ENCODE measurements around the gene KPTN.

The KPTN gene

GRCh38 chr19:47483800-47484690 lies at the start of gene KPTN:
KPTN (minus strand) TSS chr19:47484219; CDS start chr19:47484160, 59 bp downstream.
- in situ Hi-C loops (cut with HindIII; ENCODE audit: low sequenced_read_pairs): no loop called here
- DNase-seq (ENCODE audit: low read depth): peak; percentile 78
- peak; percentile 96 for TF ChIP-seq CTCF (IDR thresholded peaks at IDR 0.05; ENCODE audit: low read depth, low read length, missing control alignments)

DNA sequence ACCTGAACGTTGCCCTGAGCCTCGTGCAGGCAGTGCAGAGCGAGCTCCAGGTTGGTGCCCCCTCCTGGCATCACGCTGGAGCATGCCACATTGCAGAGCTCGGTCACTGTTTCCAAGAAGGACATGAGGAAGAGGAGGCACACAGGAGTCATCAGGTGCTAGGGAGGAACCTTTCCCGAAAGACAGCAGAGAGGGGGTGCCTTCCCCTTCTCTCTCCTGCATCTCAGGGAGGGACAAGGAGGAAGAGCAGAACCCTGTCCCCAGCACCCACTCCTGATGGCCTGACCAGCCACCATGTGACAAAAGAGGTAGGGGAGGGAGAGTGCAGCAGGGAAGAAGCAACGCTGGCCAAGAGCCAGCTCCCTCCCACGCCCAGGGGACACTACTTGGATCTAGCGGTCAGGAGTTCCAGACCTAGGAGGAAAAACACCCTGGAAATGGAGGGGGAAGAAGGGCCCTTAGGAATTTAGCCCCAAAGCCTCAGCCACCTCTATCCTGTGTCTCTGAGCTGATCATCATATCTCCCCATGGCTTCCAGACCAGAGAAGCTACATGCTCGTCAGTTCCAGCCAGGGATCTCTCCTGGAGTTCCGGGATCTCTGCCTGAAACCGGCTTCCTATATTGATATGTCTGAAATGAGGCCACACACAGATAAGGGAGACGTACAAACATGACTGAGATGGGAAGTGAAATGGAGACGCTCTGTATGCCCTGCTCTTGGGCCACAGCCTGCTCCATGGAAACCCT lies 47.8 kb upstream of the KPTN start:
- no peak overlapping the region for H3K4me3 ChIP-seq (ENCODE audit: low read depth, low read length)
- in situ Hi-C loops (cut with HindIII; ENCODE audit: low sequenced_read_pairs): no loop called here
- no peak for DNase-seq (ENCODE audit: low read depth)
- TF ChIP-seq CTCF (IDR thresholded peaks at IDR 0.05; ENCODE audit: low read depth, low read length, missing control alignments): no peak

More at GRCh38 chr19:47483800-47484690, at the start of gene KPTN:
- H3K4me3 ChIP-seq (ENCODE audit: low read depth, low read length): peak within 1 kb of the TSS; percentile 75

DNA sequence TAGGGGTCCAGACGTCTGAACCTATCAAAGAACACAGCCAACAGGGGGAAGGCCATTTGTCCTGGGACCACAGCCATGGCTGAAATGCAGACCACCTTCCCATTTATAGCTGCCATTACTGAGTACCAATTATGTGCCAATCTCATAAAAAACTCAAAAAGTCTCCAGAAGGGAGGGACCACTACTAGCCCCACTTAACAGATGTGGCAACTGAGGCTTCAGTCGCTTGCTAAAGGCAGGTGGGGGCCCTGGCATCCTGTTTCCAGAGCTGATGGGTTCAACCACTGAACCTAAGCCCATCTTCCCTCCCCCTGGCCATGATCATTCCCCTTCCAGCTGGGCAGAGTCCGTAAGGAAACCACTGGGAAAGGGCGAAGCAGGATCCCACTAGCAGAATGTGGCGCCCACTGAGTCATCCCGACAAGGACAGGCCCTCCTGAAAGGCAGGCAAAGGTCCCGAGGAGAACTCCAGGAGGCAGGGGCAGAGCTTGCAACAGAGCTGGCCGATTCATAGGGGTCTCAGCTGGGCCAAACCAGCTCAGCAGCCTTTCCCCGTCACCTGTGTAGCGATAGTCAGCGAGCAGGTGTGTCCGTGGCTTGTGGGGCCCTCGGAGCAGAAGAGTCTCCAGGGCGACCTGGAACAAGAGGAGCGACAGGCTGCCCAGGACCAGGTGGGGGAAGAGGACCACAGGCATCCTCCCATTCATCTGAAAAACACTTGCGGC lies 45.2 kb upstream of the KPTN start:
- in situ Hi-C loops (cut with HindIII; ENCODE audit: low sequenced_read_pairs): no loop called here
- H3K4me3 ChIP-seq (ENCODE audit: low read depth, low read length): no peak overlapping the region
- TF ChIP-seq CTCF (IDR thresholded peaks at IDR 0.05; ENCODE audit: low read depth, low read length, missing control alignments): no peak
- no peak for DNase-seq (ENCODE audit: low read depth)

GRCh38 chr19:47526798-47527197 lies 42.8 kb upstream of the KPTN start:
- in situ Hi-C loops (cut with HindIII; ENCODE audit: low sequenced_read_pairs): no loop called here
- no peak for DNase-seq (ENCODE audit: low read depth)
- no peak overlapping the region for H3K4me3 ChIP-seq (ENCODE audit: low read depth, low read length)
- no peak for TF ChIP-seq CTCF (IDR thresholded peaks at IDR 0.05; ENCODE audit: low read depth, low read length, missing control alignments)

DNA sequence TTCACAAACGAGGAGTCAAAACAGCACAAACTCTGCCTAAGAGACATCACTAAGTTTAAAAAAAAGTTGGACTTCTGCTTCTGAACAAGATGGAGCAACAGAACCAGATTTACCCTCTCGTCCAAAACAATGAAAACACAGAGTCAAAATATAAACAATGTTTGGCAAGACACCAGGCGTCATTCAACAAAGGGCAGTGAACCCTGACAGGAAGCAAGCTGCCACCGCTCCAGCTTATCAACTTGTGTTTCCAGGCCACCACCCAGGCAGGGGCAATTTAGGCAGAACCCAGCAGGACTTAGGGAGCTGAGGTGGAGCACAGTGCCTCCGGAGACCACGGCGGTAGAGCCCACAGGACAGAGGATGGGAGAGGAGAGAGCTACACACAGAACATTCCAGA lies 39.5 kb upstream of the KPTN start:
- no peak overlapping the region for H3K4me3 ChIP-seq (ENCODE audit: low read depth, low read length)
- in situ Hi-C loops (cut with HindIII; ENCODE audit: low sequenced_read_pairs): no loop called here
- DNase-seq (ENCODE audit: low read depth): no peak
- TF ChIP-seq CTCF (IDR thresholded peaks at IDR 0.05; ENCODE audit: low read depth, low read length, missing control alignments): no peak

Measured in astrocyte of the cerebellum (primary cell).